IMR-90 (cell line): ENCODE data around the gene INPP4A. TPM values are rescaled to one million over a fixed set of nuclear protein-coding genes. Genes with fewer than 3 reads are reported as not detected.
A peak's percentile ranks its signal among the peaks of the same experiment; 100 is the strongest.

Source experiments
- ATAC-seq: fragments of 200-7000 bp; cut with Tn5 transposase; 2 replicates; pipeline ENCODE4 v1.9.1; 2020; ENCODE audit warnings: low read depth, mild to moderate bottlenecking, moderate library complexity
- BruUV-seq: library from RNA; stranded (reverse); fragments of 400-500 nt; replicated peaks from 2 replicates; lab custom pipeline; 2021; lab: Mats Ljungman, UMichigan
- CTCF ChIA-PET: fragments of 300-600 bp; formaldehyde crosslinking; extraction: SDS; loops from one replicate; lab custom pipeline; 2021; ENCODE audit warnings: antibody characterized with exemption; lab: Yijun Ruan, JAX
- POLR2A ChIA-PET: fragments of 300-600 bp; sonication (Branson Sonifier 250); formaldehyde crosslinking; loops from one replicate; lab custom pipeline; 2022; ENCODE audit warnings: antibody characterized with exemption; ENCODE audit not compliant: unreplicated experiment; lab: Charles Lee
- DNase-seq: peaks from one replicate; pipeline ENCODE4 v3.0.0; 2013
- H2AFZ ChIP-seq: replicated peaks from 2 replicates; pipeline ENCODE3; 2013; ENCODE audit warnings: low read length, mild to moderate bottlenecking; ENCODE audit not compliant: poor library complexity
- H2AK5ac ChIP-seq: 2 replicates; pipeline ENCODE4 v1.6.1; 2013; ENCODE audit warnings: low read depth, low read length, inconsistent platforms
- H2AK9ac ChIP-seq: replicated peaks from 2 replicates; pipeline ENCODE3; 2013; ENCODE audit warnings: mild to moderate bottlenecking, low read depth, low read length, moderate library complexity; ENCODE audit not compliant: poor library complexity
- H2BK120ac ChIP-seq: 2 replicates; pipeline ENCODE4 v1.6.1; 2013; ENCODE audit warnings: low read depth, low read length, inconsistent platforms
- H2BK15ac ChIP-seq: 3 replicates; pipeline ENCODE4 v1.6.1; 2013; ENCODE audit warnings: low read depth, low read length, inconsistent platforms
- H2BK20ac ChIP-seq: 2 replicates; pipeline ENCODE4 v1.6.1; 2013; ENCODE audit warnings: low read depth, mild to moderate bottlenecking, inconsistent platforms, low read length, moderate library complexity
- H2BK5ac ChIP-seq: 2 replicates; pipeline ENCODE4 v1.6.1; 2013; ENCODE audit warnings: mild to moderate bottlenecking, low read depth, low read length, inconsistent platforms; ENCODE audit not compliant: poor library complexity, severe bottlenecking
- H3K14ac ChIP-seq: replicated peaks from 2 replicates; pipeline ENCODE4 v1.6.1; 2013; ENCODE audit warnings: low read depth, low read length, inconsistent platforms
- H3K18ac ChIP-seq: 2 replicates; pipeline ENCODE4 v1.6.1; 2013; ENCODE audit warnings: low read depth, low read length, control low read depth
- H3K23ac ChIP-seq: 2 replicates; pipeline ENCODE4 v1.6.1; 2013; ENCODE audit warnings: low read depth, low read length, inconsistent platforms
- H3K27ac ChIP-seq: 2 replicates; pipeline ENCODE4 v1.5.1; 2013; ENCODE audit warnings: mild to moderate bottlenecking, control low read depth, low read length; ENCODE audit not compliant: insufficient read depth
- H3K27me3 ChIP-seq: 2 replicates; pipeline ENCODE4 v1.6.1; 2013; ENCODE audit warnings: low read length; ENCODE audit not compliant: control insufficient read depth, insufficient read depth
- H3K36me3 ChIP-seq: 2 replicates; pipeline ENCODE4 v1.6.1; 2013; ENCODE audit warnings: low read length, mixed read lengths; ENCODE audit not compliant: control insufficient read depth, insufficient read depth
- H3K4ac ChIP-seq: 2 replicates; pipeline ENCODE4 v1.6.1; 2013; ENCODE audit warnings: low read depth, low read length, inconsistent platforms
- H3K4me1 ChIP-seq: 2 replicates; pipeline ENCODE4 v1.6.1; 2013; ENCODE audit warnings: low read length, mixed read lengths; ENCODE audit not compliant: control insufficient read depth, insufficient read depth
- H3K4me2 ChIP-seq: 2 replicates; pipeline ENCODE4 v1.6.1; 2013; ENCODE audit warnings: low read depth, mild to moderate bottlenecking, control low read depth, low read length, moderate library complexity
- H3K4me3 ChIP-seq: 2 replicates; pipeline ENCODE4 v1.5.1; 2013; ENCODE audit warnings: low read depth, mild to moderate bottlenecking, control low read depth, low read length, moderate library complexity; ENCODE audit not compliant: insufficient read depth
- H3K56ac ChIP-seq: 2 replicates; pipeline ENCODE4 v1.6.1; 2013; ENCODE audit warnings: low read length, inconsistent platforms; ENCODE audit not compliant: insufficient read depth; ENCODE audit errors: extremely low read depth
- H3K79me1 ChIP-seq, 2 experiments: 2 replicates each; pipeline ENCODE4 v1.6.1; 2013; ENCODE audit warnings: low read length in 2 of 2, inconsistent platforms in 1 of 2, low read depth in 1 of 2
- H3K9ac ChIP-seq: 2 replicates; pipeline ENCODE4 v1.6.1; 2013; ENCODE audit warnings: low read depth, low read length, control low read depth
- H3K9me1 ChIP-seq: 2 replicates; pipeline ENCODE4 v1.6.1; 2013; ENCODE audit warnings: low read length, inconsistent platforms; ENCODE audit not compliant: insufficient read depth
- H3K9me3 ChIP-seq: 2 replicates; pipeline ENCODE4 v1.6.1; 2013; ENCODE audit warnings: low read length; ENCODE audit not compliant: control insufficient read depth, insufficient read depth
- H4K20me1 ChIP-seq: 2 replicates; pipeline ENCODE4 v1.6.1; 2013; ENCODE audit warnings: low read length, inconsistent platforms; ENCODE audit not compliant: insufficient read depth
- H4K5ac ChIP-seq: 2 replicates; pipeline ENCODE4 v1.6.1; 2013; ENCODE audit warnings: mild to moderate bottlenecking, low read depth, low read length, control low read depth
- H4K8ac ChIP-seq, 2 experiments: 2 replicates each; pipeline ENCODE4 v1.6.1; 2013; ENCODE audit warnings: low read depth in 2 of 2, low read length in 2 of 2, control low read depth in 1 of 2, inconsistent platforms in 1 of 2
- H4K91ac ChIP-seq: 2 replicates; pipeline ENCODE4 v1.6.1; 2013; ENCODE audit warnings: low read depth, low read length, inconsistent platforms; ENCODE audit not compliant: insufficient read depth
- CTCF ChIP-seq: conservative IDR thresholded peaks from 2 replicates; pipeline ENCODE4 v1.5.1; 2012; ENCODE audit warnings: mild to moderate bottlenecking, low read depth, low read length, improper control_type of control experiment
- MAFK ChIP-seq: IDR thresholded peaks from 2 replicates; pipeline ENCODE4 v1.6.1; 2012; ENCODE audit warnings: low read depth, low read length, improper control_type of control experiment
- RAD21 ChIP-seq: IDR thresholded peaks from 2 replicates; pipeline ENCODE4 v1.6.1; 2012; ENCODE audit warnings: low read length, improper control_type of control experiment
- RFX5 ChIP-seq: IDR thresholded peaks from 2 replicates; pipeline ENCODE4 v1.8.0; 2012; ENCODE audit warnings: low read depth, mild to moderate bottlenecking, low read length, moderate library complexity
- WGBS, 2 experiments: methylation state at CpG; one replicate each; pipeline versions ENCODE4 v1.1.5 to v1.1.7; 2013; ENCODE audit warnings: missing lambda C conversion rate in 2 of 2; ENCODE audit not compliant: insufficient read length in 1 of 2; ENCODE audit errors: extremely low coverage in 2 of 2; 5-methylcytosine and 5-hydroxymethylcytosine counted together
- dilution Hi-C: fragments of 300-500 bp; cut with HindIII; formaldehyde crosslinking; loops from one replicate; pipeline ENCODE4 v1.14.3; 2018; ENCODE audit warnings: low sequenced_read_pairs; ENCODE audit not compliant: unreplicated experiment
- in situ Hi-C: fragments of 300-500 bp; cut with MboI; formaldehyde crosslinking; loops from 3 replicates; pipeline ENCODE4 v1.14.3; 2019; ENCODE audit warnings: low sequenced_read_pairs, inconsistent platforms, mixed read lengths
- intact Hi-C: fragments of 100-400 bp; cut with micrococcal nuclease; formaldehyde crosslinking; loops from 2 replicates; pipeline ENCODE4 v1.10.0; 2022
- polyA plus RNA-seq, 3 experiments: library from polyadenylated mRNA; depleted of rRNA; stranded (reverse); fragments of >200 nt; gene quantifications; 2 replicates each; pipeline ENCODE4 v1.2.3, GENCODE V29; 2012; ENCODE audit warnings: low replicate concordance in 1 of 3
- total RNA-seq: library from RNA; depleted of rRNA; stranded (reverse); fragments of >200 nt; gene quantifications from 2 replicates; pipeline ENCODE4 v1.2.3, GENCODE V29; 2012

The INPP4A gene
- total and polyA plus RNA-seq, 2 of the 4 experiments (the other 2 are of a cell fraction) = 14.5 to 27.1 TPM

GRCh38 chr2:98487101-98487805 lies 42.6 kb downstream of the INPP4A start (continued):
- no peak for TF ChIP-seq RFX5

GRCh38 chr2:98487806-98488189 lies 43.1 kb downstream of the INPP4A start:
- no peak overlapping the region for H2BK120ac ChIP-seq
- no peak overlapping the region for H4K5ac ChIP-seq
- DNase-seq (peak; percentile 17), ATAC-seq (peak; percentile 74)
- H3K27me3 ChIP-seq = no peaks in the 10 kb centered on the region
- no peak overlapping the region for H2AK5ac ChIP-seq
- H2BK5ac ChIP-seq = no peak overlapping the region
- WGBS, 2 experiments = no CpG with 5 or more reads among the region's 3 CpGs
- intact Hi-C loops = no loop called here
- H3K23ac ChIP-seq = no peak overlapping the region
- H2AK9ac ChIP-seq = no peak overlapping the region
- in situ Hi-C loops = no loop called here
- H3K79me1 ChIP-seq = peaks cover 45 to 77% of the 10 kb centered on the region in 2 experiments
- H3K18ac ChIP-seq = no peak overlapping the region
- peaks cover 2% of the 10 kb centered on the region; the same call in 1 of the 2 replicates for H3K4me1 ChIP-seq
- H3K27ac ChIP-seq = no peak overlapping the region
- H3K9me1 ChIP-seq = peaks cover 7% of the 10 kb centered on the region; the same call in 1 of the 2 replicates
- dilution Hi-C loops = no loop called here
- H3K4ac ChIP-seq = no peak overlapping the region
- H3K4me2 ChIP-seq = no peak overlapping the region
- H3K9ac ChIP-seq = no peak overlapping the region
- no peak overlapping the region for H4K8ac ChIP-seq
- no peak overlapping the region for H2BK15ac ChIP-seq
- no TSS peak for BruUV-seq
- no peak overlapping the region for H4K91ac ChIP-seq
- H3K9me3 ChIP-seq = no peaks in the 10 kb centered on the region
- peaks cover 55% of the 10 kb centered on the region for H4K20me1 ChIP-seq
- H2BK20ac ChIP-seq = no peak overlapping the region
- no peak overlapping the region for H3K56ac ChIP-seq
- H3K36me3 ChIP-seq = no peaks in the 10 kb centered on the region
- TF ChIP-seq CTCF (peak; percentile 45), MAFK (no peak), RAD21 (peak; percentile 20; the same call in 1 of the 2 replicates)
- no peak overlapping the region for H3K14ac ChIP-seq
- no peak overlapping the region for H2AFZ ChIP-seq
- ChIA-PET POLR2A (interaction anchor here (1.2 kb wide), 1 partner anchor 8 kb away, joined by 3 read pairs; no protein-coding TSS in a partner anchor), CTCF (interaction anchor here (0.8 to 1.0 kb wide), 3 partner anchors 20 to 31 kb away, joined by 3 to 5 read pairs (median 3); no protein-coding TSS in a partner anchor)
- H3K4me3 ChIP-seq = no peak overlapping the region
